Chondrocyte (in vitro differentiated cells): ENCODE measurements around the gene P3R3URF. TPM values are rescaled to one million over a fixed set of nuclear protein-coding genes. Genes with fewer than 3 reads are reported as not detected.

ENCODE experiments used
- DNase-seq: peaks from one replicate; pipeline ENCODE4 v3.0.0; 2021; ENCODE audit warnings: mixed read lengths, low spot score
- H3K27ac Mint-ChIP-seq: one replicate; pipeline ENCODE4 v1.8.0; 2021; ENCODE audit warnings: mild to moderate bottlenecking, moderate library complexity, mixed read lengths; ENCODE audit not compliant: unreplicated experiment
- H3K27me3 Mint-ChIP-seq: 2 replicates; pipeline ENCODE4 v1.8.0; 2021; ENCODE audit warnings: low read depth, mixed read lengths
- H3K36me3 Mint-ChIP-seq: 2 replicates; pipeline ENCODE4 v1.8.0; 2021; ENCODE audit warnings: low read depth, mixed read lengths
- H3K4me1 Mint-ChIP-seq: 2 replicates; pipeline ENCODE4 v1.8.0; 2021; ENCODE audit warnings: low read depth, mild to moderate bottlenecking, mixed read lengths
- H3K4me3 Mint-ChIP-seq: one replicate; pipeline ENCODE4 v1.8.0; 2021; ENCODE audit warnings: mild to moderate bottlenecking, moderate library complexity, mixed read lengths; ENCODE audit not compliant: unreplicated experiment
- H3K9me3 Mint-ChIP-seq: 2 replicates; pipeline ENCODE4 v1.8.0; 2021; ENCODE audit warnings: low read depth, mixed read lengths
- total RNA-seq: library from RNA; stranded (reverse); gene quantifications from 3 replicates; pipeline ENCODE4 v1.2.1, GENCODE V29; 2021
- TF ChIP-seq, protein P1 (sequence below): fragments of 200-600 bp; sonication (generic); IDR thresholded peaks from 2 replicates; pipeline ENCODE4 v1.5.0; 2021; ENCODE audit warnings: antibody characterized with exemption, mild to moderate bottlenecking, moderate library complexity

Gene P3R3URF
- total RNA-seq, 1 donor from 2014 or later, result not detected

DNA sequence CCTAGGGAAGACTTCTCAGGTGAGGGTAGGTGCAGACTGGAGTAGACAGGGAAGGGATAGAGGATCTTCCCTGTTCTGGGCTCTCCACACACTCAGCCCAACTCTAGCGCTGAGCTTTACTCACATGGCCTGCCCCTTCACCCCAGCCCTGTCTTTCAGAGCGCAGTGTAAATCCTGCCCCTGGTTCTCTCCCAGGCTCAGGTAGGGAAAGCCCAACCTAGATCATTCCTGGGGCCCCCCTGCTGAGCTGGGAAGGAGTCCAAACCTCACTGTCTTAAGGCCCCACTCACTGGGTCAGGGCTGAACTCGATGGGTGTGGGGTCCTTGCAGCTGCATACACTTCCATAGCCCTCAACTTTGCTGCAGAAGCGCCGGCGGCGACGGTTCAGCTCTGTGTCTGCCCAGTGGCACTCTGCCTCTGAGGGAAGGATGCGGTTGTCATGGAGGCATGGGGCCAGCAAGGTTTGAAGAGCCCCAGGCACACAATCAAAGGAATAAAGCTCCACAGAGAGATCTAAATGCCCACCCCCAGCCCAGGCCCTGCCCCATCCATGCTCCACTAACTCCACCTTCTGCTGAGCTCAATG is 17.8 kb upstream of the P3R3URF start:
- TF ChIP-seq, protein P1, sequence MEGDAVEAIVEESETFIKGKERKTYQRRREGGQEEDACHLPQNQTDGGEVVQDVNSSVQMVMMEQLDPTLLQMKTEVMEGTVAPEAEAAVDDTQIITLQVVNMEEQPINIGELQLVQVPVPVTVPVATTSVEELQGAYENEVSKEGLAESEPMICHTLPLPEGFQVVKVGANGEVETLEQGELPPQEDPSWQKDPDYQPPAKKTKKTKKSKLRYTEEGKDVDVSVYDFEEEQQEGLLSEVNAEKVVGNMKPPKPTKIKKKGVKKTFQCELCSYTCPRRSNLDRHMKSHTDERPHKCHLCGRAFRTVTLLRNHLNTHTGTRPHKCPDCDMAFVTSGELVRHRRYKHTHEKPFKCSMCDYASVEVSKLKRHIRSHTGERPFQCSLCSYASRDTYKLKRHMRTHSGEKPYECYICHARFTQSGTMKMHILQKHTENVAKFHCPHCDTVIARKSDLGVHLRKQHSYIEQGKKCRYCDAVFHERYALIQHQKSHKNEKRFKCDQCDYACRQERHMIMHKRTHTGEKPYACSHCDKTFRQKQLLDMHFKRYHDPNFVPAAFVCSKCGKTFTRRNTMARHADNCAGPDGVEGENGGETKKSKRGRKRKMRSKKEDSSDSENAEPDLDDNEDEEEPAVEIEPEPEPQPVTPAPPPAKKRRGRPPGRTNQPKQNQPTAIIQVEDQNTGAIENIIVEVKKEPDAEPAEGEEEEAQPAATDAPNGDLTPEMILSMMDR, result no peak
- peak overlapping the region; percentile 49 for H3K27ac Mint-ChIP-seq
- H3K36me3 Mint-ChIP-seq, result peaks cover 20% of the 10 kb centered on the region
- H3K4me3 Mint-ChIP-seq, result no peak overlapping the region
- no peaks in the 10 kb centered on the region for H3K9me3 Mint-ChIP-seq
- DNase-seq, result no peak
- peaks cover 53% of the 10 kb centered on the region for H3K4me1 Mint-ChIP-seq
- H3K27me3 Mint-ChIP-seq, result no peaks in the 10 kb centered on the region

DNA sequence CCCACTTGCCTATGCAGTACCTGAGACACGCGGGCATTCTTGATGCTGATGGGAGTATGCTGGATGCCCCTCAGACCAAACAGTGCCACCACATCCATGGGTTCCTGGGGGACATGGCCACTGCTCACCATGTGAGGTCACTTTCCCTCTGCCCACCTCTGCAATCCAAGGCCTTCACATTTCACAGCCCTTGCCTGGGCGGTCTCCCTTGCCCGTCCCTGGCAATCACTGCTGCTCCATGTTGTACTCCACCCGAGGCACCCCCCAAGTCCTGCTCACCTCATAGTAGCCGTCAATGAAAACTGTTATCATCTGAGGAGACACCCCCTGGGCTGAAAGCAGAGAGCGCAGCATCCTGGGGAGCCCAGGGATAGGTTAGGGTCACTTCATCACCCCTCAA is 17.0 kb upstream of the P3R3URF start:
- no peak for DNase-seq
- peaks cover 54% of the 10 kb centered on the region for H3K4me1 Mint-ChIP-seq
- no peaks in the 10 kb centered on the region for H3K9me3 Mint-ChIP-seq
- no peaks in the 10 kb centered on the region for H3K27me3 Mint-ChIP-seq
- H3K4me3 Mint-ChIP-seq, result no peak overlapping the region
- H3K27ac Mint-ChIP-seq, result no peak overlapping the region
- peaks cover 20% of the 10 kb centered on the region for H3K36me3 Mint-ChIP-seq
- TF ChIP-seq, protein P1, result no peak

DNA sequence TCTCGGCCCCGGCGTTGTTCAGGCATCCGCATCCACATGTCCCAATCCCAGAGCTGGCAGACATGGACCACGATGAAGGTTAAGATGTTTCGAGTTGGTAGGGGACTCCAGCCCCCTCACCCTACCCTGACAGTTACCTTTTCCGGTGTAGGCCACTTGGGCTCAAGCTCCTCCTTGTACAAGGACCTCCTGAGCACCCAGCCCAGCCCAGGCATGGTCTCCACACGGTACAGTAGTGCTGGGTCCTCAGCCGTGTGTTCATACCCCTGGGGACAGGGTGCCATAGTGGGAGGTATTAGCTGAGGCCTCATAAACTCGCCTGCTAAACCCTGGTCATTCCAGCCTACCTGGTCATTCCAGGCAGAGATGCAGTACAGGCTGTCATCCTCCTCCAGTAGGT is 15.9 kb upstream of the P3R3URF start:
- H3K4me3 Mint-ChIP-seq, result no peak overlapping the region
- peak overlapping the region; percentile 32 for H3K27ac Mint-ChIP-seq
- H3K27me3 Mint-ChIP-seq, result no peaks in the 10 kb centered on the region
- peaks cover 53% of the 10 kb centered on the region for H3K4me1 Mint-ChIP-seq
- TF ChIP-seq, protein P1, result no peak
- H3K36me3 Mint-ChIP-seq, result peaks cover 21% of the 10 kb centered on the region
- H3K9me3 Mint-ChIP-seq, result no peaks in the 10 kb centered on the region
- DNase-seq, result no peak

DNA sequence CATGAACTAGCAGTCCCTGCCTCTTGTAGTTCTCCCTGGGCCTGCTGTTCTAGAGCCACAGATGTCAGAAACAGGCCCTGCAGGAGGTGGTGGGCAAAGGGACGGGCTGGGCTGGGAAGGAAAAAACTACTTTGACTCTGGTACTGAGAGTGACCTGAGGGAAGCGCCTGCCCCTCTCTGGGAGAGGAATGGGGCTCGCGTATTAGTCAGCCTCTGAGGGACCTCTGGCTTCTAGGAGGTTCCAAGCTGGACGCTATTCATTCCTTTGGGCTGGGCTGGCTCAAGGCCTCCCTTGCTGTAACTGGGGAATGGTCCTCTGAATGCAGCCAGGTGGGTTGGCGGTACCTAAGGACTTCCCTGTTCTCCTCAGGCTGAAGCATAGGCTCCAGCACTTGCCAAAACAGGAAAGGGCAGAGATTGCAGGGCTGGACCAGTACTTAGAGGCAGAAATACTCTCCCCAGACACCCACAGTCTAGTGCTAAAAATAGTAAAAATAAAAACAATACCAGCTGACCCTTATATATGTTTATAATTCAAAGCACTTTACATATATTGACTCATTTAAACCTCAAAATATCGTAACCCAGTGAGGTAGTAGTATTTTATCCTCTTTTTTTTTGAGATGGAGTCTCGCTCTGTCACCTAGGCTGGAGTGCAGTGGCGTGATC is 14.9 kb upstream of the P3R3URF start:
- DNase-seq, result no peak
- Mint-ChIP-seq H3K27me3 (no peaks in the 10 kb centered on the region), H3K9me3 (no peaks in the 10 kb centered on the region), H3K4me1 (peaks cover 45% of the 10 kb centered on the region), H3K36me3 (peaks cover 20% of the 10 kb centered on the region), H3K27ac (peak overlapping the region; percentile 83), H3K4me3 (no peak overlapping the region)
- TF ChIP-seq, protein P1, result no peak

DNA sequence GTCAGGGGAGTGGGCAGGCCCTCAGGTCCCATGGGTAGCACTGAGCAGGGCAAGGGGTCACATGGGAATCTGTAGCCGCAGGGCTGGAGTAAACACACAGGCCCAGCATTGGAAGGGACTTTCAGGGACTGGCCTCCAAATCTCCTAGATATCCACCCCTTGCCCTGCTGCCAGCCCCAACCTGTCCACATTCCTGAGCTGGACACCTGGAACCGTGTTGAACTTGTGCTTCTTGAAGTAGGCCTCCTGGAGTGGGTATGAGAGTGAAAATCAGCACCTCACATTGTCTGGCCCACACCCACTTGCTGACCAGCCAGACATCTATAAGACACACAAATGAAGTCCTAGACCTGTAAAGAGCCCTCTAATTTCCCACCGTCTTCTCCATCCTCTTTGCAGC is 14.3 kb upstream of the P3R3URF start:
- H3K36me3 Mint-ChIP-seq, result peaks cover 19% of the 10 kb centered on the region
- no peak overlapping the region for H3K4me3 Mint-ChIP-seq
- no peaks in the 10 kb centered on the region for H3K9me3 Mint-ChIP-seq
- H3K27ac Mint-ChIP-seq, result peak overlapping the region; percentile 83
- DNase-seq, result no peak
- H3K27me3 Mint-ChIP-seq, result no peaks in the 10 kb centered on the region
- TF ChIP-seq, protein P1, result no peak
- H3K4me1 Mint-ChIP-seq, result peaks cover 40% of the 10 kb centered on the region
